CD14-positive monocyte (primary cell): Measurements from ENCODE around the gene STX17. TPM values are rescaled to one million over a fixed set of nuclear protein-coding genes. Genes with fewer than 3 reads are reported as not detected.

Experiments
- DNase-seq, 3 donors: peaks; one replicate each; pipeline ENCODE4 v3.0.0-alpha.2; 2011 to 2022
- H2AFZ ChIP-seq: 2 replicates; pipeline ENCODE4 v1.6.0; 2012; ENCODE audit warnings: mild to moderate bottlenecking, low read depth, low read length, inconsistent platforms; ENCODE audit not compliant: insufficient read depth, poor library complexity, severe bottlenecking
- H3K27ac ChIP-seq, 2 donors: 1 replicate in 1 of 2; 2 replicates in 1 of 2; pipeline ENCODE4 v1.5.1; 2012 to 2013; ENCODE audit warnings: low read length in 2 of 2, control low read depth in 1 of 2, inconsistent platforms in 1 of 2, low read depth in 1 of 2, mild to moderate bottlenecking in 1 of 2
- H3K27me3 ChIP-seq, 2 donors: one replicate each; pipeline versions ENCODE4 v1.6.0 to v1.6.1; 2011 to 2013; ENCODE audit warnings: low read length in 2 of 2; ENCODE audit not compliant: control insufficient read depth in 2 of 2, insufficient read depth in 2 of 2
- H3K36me3 ChIP-seq, 2 donors: replicated peaks in 1 of 2; 1 replicate in 1 of 2; 2 replicates in 1 of 2; pipeline versions ENCODE4 v1.5.1 to v1.6.1; 2012 to 2013; ENCODE audit warnings: low read length in 2 of 2, control low read depth in 1 of 2, inconsistent platforms in 1 of 2, mild to moderate bottlenecking in 1 of 2; ENCODE audit not compliant: insufficient read depth in 2 of 2, control insufficient read depth in 1 of 2
- H3K4me1 ChIP-seq, 2 donors: 1 replicate in 1 of 2; 2 replicates in 1 of 2; pipeline versions ENCODE4 v1.5.1 to v1.6.1; 2012 to 2013; ENCODE audit warnings: low read length in 2 of 2, control low read depth in 1 of 2, inconsistent platforms in 1 of 2, mild to moderate bottlenecking in 1 of 2, moderate library complexity in 1 of 2; ENCODE audit not compliant: insufficient read depth in 2 of 2, control insufficient read depth in 1 of 2
- H3K4me2 ChIP-seq: replicated peaks from 2 replicates; pipeline ENCODE3; 2012; ENCODE audit warnings: low read length, moderate library complexity, mild to moderate bottlenecking; ENCODE audit not compliant: poor library complexity, severe bottlenecking; ENCODE audit errors: extremely low read depth
- H3K4me3 ChIP-seq, 3 experiments: fragments of 200-600 bp in 1 of 3; sonication (generic) in 1 of 3; replicated peaks in 1 of 3; 1 replicate in 2 of 3; 2 replicates in 1 of 3; pipeline ENCODE4 v1.5.1; 2011 to 2013; ENCODE audit warnings: low read length in 3 of 3, mild to moderate bottlenecking in 3 of 3, control low read depth in 2 of 3, low read depth in 2 of 3, inconsistent platforms in 1 of 3, moderate library complexity in 1 of 3
- H3K79me2 ChIP-seq: 2 replicates; pipeline ENCODE4 v1.6.0; 2012; ENCODE audit warnings: mild to moderate bottlenecking, control low read depth, inconsistent platforms, low read length, moderate library complexity; ENCODE audit not compliant: insufficient read depth
- H3K9ac ChIP-seq: 2 replicates; pipeline ENCODE4 v1.6.0; 2017; ENCODE audit warnings: low read length, mild to moderate bottlenecking; ENCODE audit not compliant: insufficient read depth, poor library complexity, severe bottlenecking
- H3K9me3 ChIP-seq, 2 donors: replicated peaks in 1 of 2; 1 replicate in 1 of 2; 2 replicates in 1 of 2; pipeline versions ENCODE4 v1.5.1 to v1.6.1; 2012 to 2013; ENCODE audit warnings: low read length in 2 of 2, control low read depth in 1 of 2; ENCODE audit not compliant: control insufficient read depth in 1 of 2, insufficient read depth in 1 of 2
- H4K20me1 ChIP-seq: 2 replicates; pipeline ENCODE4 v1.6.0; 2012; ENCODE audit warnings: mild to moderate bottlenecking, low read length, control low read depth, moderate library complexity; ENCODE audit not compliant: insufficient read depth
- H3K27ac Mint-ChIP-seq, 7 donors: one replicate each; pipeline ENCODE4 v1.8.0; 2020; ENCODE audit warnings: mild to moderate bottlenecking in 7 of 7, mixed read lengths in 7 of 7, moderate library complexity in 6 of 7, inconsistent platforms in 2 of 7
- H3K27me3 Mint-ChIP-seq, 3 donors: one replicate each; pipeline ENCODE4 v1.8.0; 2021 to 2022; ENCODE audit warnings: low read depth in 3 of 3, mild to moderate bottlenecking in 3 of 3, mixed read lengths in 3 of 3, moderate library complexity in 3 of 3, inconsistent platforms in 1 of 3
- H3K36me3 Mint-ChIP-seq, 2 donors: one replicate each; pipeline ENCODE4 v1.8.0; 2020; ENCODE audit warnings: mixed read lengths in 2 of 2, inconsistent platforms in 1 of 2, mild to moderate bottlenecking in 1 of 2
- H3K4me1 Mint-ChIP-seq: one replicate; pipeline ENCODE4 v1.8.0; 2020; ENCODE audit warnings: mild to moderate bottlenecking, mixed read lengths
- H3K4me3 Mint-ChIP-seq, 2 donors: one replicate each; pipeline ENCODE4 v1.8.0; 2020; ENCODE audit warnings: mild to moderate bottlenecking in 2 of 2, mixed read lengths in 2 of 2, moderate library complexity in 1 of 2
- H3K9me3 Mint-ChIP-seq, 7 donors: one replicate each; pipeline ENCODE4 v1.8.0; 2020 to 2022; ENCODE audit warnings: mixed read lengths in 7 of 7, mild to moderate bottlenecking in 6 of 7, moderate library complexity in 6 of 7, inconsistent platforms in 2 of 7
- WGBS: methylation state at CpG from one replicate; pipeline ENCODE4 v1.1.5; 2013; ENCODE audit warnings: missing lambda C conversion rate; ENCODE audit not compliant: insufficient coverage; 5-methylcytosine and 5-hydroxymethylcytosine counted together
- intact Hi-C, 2 donors: fragments of 100-400 bp; cut with micrococcal nuclease; formaldehyde crosslinking; loops; one replicate each; pipeline versions ENCODE4 v1.15.0 to v1.15.1; 2023
- polyA plus RNA-seq, 3 donors: library from polyadenylated mRNA; depleted of rRNA in 1 of 3; unstranded in 2 of 3; stranded (reverse) in 1 of 3; fragments of 300-500 nt in 2 of 3; fragments of >200 nt in 1 of 3; fragmentation: Illumina TruSeq in 2 of 3; gene quantifications; 1 replicate in 2 of 3; 2 replicates in 1 of 3; pipeline ENCODE4 v1.2.3, GENCODE V29; 2012 to 2021
- TF ChIP-seq, protein P1 (sequence below): fragments of 200-600 bp; IDR thresholded peaks from one replicate; pipeline ENCODE4 v1.8.0; 2022; ENCODE audit warnings: antibody characterized with exemption, mild to moderate bottlenecking

STX17 gene
- polyA plus RNA-seq, 3 donors, result 10.3 to 16.8 (median 10.6) TPM

DNA sequence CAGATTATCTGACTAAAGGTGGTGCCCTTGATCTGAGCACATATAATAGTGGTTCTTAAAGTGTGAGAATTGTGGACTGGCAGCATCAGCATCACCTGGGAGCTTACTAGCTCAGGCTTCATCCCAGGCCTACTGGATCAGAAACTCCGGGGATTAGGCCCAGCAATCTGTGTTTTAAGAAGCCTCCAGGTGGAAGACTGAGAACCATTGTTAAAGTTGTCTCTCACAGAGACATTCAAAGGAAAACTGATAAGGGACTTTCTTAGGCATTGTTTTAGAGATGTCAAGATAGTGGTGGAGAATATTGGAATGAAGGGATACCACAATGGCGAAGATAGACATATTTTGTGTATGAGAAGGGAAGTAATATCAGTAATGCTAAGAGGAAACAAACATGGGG is 59.5 kb downstream of the STX17 start:
- H3K27me3 Mint-ChIP-seq, result no peaks in the 10 kb centered on the region
- no peak overlapping the region for H3K27ac Mint-ChIP-seq
- Histone ChIP-seq H3K4me3 (no peak overlapping the region), H3K27ac (no peak overlapping the region), H3K4me1 (no peaks in the 10 kb centered on the region), H3K27me3 (no peaks in the 10 kb centered on the region), H3K9ac (no peak overlapping the region), H3K4me2 (no peak overlapping the region), H2AFZ (no peak overlapping the region), H4K20me1 (no peaks in the 10 kb centered on the region), H3K9me3 (no peaks in the 10 kb centered on the region), H3K79me2 (no peaks in the 10 kb centered on the region), H3K36me3 (peaks cover 7 to 68% of the 10 kb centered on the region in 2 donors)
- H3K9me3 Mint-ChIP-seq, result no peaks in the 10 kb centered on the region
- WGBS, result 94% methylated on average over 2 of the region's 2 CpGs
- peaks cover 50 to 58% of the 10 kb centered on the region in 2 donors for H3K36me3 Mint-ChIP-seq
- TF ChIP-seq, protein P1, sequence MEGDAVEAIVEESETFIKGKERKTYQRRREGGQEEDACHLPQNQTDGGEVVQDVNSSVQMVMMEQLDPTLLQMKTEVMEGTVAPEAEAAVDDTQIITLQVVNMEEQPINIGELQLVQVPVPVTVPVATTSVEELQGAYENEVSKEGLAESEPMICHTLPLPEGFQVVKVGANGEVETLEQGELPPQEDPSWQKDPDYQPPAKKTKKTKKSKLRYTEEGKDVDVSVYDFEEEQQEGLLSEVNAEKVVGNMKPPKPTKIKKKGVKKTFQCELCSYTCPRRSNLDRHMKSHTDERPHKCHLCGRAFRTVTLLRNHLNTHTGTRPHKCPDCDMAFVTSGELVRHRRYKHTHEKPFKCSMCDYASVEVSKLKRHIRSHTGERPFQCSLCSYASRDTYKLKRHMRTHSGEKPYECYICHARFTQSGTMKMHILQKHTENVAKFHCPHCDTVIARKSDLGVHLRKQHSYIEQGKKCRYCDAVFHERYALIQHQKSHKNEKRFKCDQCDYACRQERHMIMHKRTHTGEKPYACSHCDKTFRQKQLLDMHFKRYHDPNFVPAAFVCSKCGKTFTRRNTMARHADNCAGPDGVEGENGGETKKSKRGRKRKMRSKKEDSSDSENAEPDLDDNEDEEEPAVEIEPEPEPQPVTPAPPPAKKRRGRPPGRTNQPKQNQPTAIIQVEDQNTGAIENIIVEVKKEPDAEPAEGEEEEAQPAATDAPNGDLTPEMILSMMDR, result no peak
- intact Hi-C loops, result no loop called here
- H3K4me3 Mint-ChIP-seq, result no peak overlapping the region
- DNase-seq, result no peak
- H3K4me1 Mint-ChIP-seq, result no peaks in the 10 kb centered on the region

- H3K27ac ChIP-seq, result no peak overlapping the region
- H3K27ac Mint-ChIP-seq, result no peak overlapping the region
- H3K36me3 ChIP-seq, result peaks cover 4 to 66% of the 10 kb centered on the region in 2 donors
- no peaks in the 10 kb centered on the region for H3K9me3 Mint-ChIP-seq
- no peaks in the 10 kb centered on the region for H3K9me3 ChIP-seq
- H4K20me1 ChIP-seq, result no peaks in the 10 kb centered on the region
- no peak for DNase-seq
- peaks cover 43 to 51% of the 10 kb centered on the region in 2 donors for H3K36me3 Mint-ChIP-seq
- H3K9ac ChIP-seq, result no peak overlapping the region
- no peak overlapping the region for H3K4me2 ChIP-seq
- H3K4me1 Mint-ChIP-seq, result no peaks in the 10 kb centered on the region
- H3K27me3 Mint-ChIP-seq, result no peaks in the 10 kb centered on the region
- no peak overlapping the region for H2AFZ ChIP-seq
- no peak overlapping the region for H3K4me3 ChIP-seq
- no peaks in the 10 kb centered on the region for H3K4me1 ChIP-seq
- TF ChIP-seq, protein P1, result no peak
- WGBS, result 100% methylated on average over 1 of the region's 2 CpGs
- H3K4me3 Mint-ChIP-seq, result no peak overlapping the region
- intact Hi-C loops, result no loop called here
- H3K79me2 ChIP-seq, result no peaks in the 10 kb centered on the region
- H3K27me3 ChIP-seq, result no peaks in the 10 kb centered on the region
These were observed 60.3 kb downstream of the STX17 start for GRCh38 chr9:99966716-99967115.
